NCI-H2081 treated with DMSO at 0.1 percent for 48 hours (cell line): ENCODE results near the gene DLEU7.

Experiments
- DNase-seq: peaks from one replicate; lab custom pipeline; 2025; lab: John Stamatoyannopoulos, UW

DLEU7 gene

GRCh38 chr13:50788551-50789210, 54.8 kb downstream of the DLEU7 start:
- no peak for DNase-seq

DNA sequence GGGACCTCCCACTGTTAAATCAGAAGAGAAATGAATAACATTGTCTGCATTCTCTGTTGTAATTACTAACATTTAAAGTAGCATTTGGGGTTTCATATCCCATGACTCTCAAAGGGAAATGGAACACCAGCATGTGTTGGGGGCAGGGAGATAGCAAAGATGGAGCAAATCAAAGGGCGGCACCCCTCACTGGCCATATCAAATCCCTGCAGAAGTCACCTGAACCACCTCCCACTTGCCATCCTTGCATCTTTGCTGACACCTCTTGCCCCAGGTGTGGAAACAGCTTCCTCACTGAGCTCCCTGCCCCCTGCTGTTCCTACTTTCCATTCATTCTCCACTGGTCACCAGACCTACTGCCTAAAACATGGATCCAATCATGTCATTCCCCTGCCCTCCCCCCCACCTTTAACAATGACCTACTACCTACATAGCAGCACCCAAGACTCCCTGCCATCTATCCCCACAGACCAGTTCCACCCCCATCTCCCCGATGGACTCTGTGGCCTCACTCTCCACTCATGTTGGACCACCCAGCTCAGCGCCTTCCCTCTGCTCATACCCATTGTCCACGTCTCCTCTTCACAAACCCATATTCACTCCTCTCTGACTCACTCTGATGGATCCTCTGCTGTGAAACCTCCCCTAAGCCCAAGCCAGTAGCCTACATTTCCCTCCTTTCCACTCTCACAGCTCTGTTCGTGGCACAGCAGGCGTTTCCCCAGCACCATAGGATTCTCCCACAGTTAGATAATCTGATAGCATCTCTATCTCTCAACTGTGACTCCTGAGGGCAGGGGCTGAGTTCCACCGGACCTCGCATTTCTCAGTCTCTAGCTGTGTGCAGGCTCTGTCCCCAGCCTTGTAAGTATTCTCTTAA, 55.9 kb downstream of the DLEU7 start:
- DNase-seq, result no peak

GRCh38 chr13:50783717-50784290, 59.7 kb downstream of the DLEU7 start:
- no peak for DNase-seq

DNA sequence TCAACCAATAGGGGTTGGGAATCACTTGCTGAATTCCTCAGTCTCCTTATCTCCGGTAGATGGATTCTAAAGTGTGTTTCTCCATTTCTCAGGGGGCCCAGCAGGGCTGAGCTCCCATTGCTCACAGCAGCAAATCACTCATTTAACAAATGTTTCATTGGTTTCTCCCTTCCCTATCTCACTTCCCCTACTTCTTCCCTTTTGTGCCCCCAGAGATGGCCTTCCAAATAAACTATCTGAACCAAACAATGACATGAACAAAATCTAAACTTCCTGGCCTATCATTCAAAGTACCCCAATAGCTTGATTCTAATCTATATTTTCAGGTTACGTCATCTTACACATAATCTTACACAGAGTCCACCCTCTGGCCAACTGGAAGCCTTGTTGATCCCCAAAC, 60.4 kb downstream of the DLEU7 start:
- DNase-seq, result no peak

DNA sequence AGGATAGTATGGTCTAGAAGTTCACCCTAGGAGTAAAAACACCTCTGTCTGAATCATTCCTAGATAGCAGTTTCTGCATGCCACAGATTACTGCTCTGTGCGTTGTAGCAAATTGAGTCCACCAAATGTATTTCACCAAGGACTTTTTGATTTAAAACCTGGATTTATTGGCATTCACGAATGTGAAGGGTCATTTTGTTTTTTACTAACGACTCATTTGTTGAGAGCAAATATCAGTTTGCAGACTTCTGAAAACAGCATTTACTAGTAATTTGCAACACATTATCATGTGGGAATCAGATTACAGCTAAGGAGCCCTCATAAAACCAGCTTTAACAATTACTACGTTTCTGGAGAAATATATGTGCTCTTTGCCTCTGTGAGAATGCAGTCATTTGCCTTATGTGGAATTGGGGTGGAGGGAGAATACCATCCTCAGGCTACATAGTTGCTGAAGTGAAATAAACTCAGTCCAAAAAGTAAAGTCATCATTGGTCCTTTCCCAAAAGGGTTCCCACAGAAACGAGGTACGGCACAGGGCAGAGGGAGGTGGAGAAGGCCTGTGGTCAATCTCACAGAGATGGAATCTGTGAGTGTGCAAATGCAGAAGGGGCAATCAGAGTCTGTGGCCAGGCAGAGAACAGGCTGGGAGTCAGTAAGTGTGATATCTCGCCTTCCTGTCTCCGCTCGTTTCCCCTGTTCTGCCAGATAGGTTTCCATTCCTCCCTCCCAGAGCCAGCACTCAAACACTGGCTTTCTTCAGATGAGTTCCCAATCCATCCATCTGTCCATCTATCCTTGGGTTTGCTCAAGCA, 63.1 kb downstream of the DLEU7 start:
- DNase-seq, result no peak

GRCh38 chr13:50779443-50780200, 63.9 kb downstream of the DLEU7 start:
- no peak for DNase-seq
